ENCODE results near the gene CA10.

The CA10 gene

DNA sequence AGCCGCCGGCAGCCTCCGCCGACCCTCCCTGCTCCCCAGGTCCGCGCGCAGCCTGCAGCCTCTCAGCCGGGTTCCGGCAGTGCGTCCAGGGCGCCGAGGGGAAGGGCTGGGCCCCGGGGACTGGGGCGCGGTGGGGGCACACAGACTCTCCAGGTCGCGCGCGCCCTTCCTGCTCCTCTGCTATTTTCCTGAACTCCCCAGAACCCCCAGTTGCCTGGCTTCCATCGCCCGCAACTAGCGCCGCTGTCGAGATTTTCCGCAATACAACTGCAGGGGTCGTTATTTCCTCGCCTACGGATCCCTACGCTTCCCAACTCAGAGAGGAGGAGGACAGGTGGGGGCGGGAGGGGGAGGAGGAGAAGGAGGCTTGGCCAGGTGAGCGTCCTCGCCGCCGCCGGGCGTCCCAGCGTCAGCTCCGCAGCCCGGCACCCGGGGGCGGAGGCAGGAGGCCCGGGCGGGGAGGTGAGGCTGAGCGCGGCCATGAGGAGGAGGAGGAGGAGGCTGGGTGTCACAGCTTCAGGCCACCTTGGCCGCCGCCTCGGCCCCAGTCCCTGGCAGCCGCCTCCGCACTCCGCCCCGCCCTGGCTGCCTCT lies at the start of gene CA10:
TSS of gene CA10 (minus strand) at position 265 of the 593 bp plus-strand sequence.
- no peak within 1 kb of the TSS for H3K4me3 ChIP-seq (ENCODE audit: low read depth, low read length)
- in situ Hi-C loops (cut with HindIII; ENCODE audit: low sequenced_read_pairs): no loop called here
- DNase-seq (ENCODE audit: low read depth, low spot score): no peak
- TF ChIP-seq, protein P1, sequence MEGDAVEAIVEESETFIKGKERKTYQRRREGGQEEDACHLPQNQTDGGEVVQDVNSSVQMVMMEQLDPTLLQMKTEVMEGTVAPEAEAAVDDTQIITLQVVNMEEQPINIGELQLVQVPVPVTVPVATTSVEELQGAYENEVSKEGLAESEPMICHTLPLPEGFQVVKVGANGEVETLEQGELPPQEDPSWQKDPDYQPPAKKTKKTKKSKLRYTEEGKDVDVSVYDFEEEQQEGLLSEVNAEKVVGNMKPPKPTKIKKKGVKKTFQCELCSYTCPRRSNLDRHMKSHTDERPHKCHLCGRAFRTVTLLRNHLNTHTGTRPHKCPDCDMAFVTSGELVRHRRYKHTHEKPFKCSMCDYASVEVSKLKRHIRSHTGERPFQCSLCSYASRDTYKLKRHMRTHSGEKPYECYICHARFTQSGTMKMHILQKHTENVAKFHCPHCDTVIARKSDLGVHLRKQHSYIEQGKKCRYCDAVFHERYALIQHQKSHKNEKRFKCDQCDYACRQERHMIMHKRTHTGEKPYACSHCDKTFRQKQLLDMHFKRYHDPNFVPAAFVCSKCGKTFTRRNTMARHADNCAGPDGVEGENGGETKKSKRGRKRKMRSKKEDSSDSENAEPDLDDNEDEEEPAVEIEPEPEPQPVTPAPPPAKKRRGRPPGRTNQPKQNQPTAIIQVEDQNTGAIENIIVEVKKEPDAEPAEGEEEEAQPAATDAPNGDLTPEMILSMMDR (IDR thresholded peaks at IDR 0.05; ENCODE audit: low read depth, low read length): no peak

DNA sequence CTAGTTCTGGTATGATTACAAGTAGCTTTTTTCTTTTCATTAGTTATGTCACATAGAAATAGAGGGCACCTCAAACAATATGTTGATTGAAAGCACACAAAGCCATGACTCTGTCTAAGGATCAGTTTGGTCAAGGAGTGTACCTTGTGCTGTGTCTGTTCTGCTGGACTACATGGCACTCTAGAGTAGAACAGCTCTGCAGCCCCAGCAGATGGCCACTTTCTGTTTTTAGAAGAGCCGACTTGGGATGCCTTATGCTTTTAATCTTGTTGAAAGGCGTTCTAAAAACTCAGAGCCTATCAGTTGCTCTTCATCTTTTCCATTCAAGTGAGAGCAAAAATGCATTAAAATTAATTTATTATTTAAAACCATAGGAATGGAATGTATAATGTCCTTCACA lies 49.3 kb upstream of the CA10 start:
- TF ChIP-seq, protein P1 (IDR thresholded peaks at IDR 0.05; ENCODE audit: low read depth, low read length): no peak
- H3K4me3 ChIP-seq (ENCODE audit: low read depth, low read length): no peak overlapping the region
- no peak for DNase-seq (ENCODE audit: low read depth, low spot score)
- in situ Hi-C loops (cut with HindIII; ENCODE audit: low sequenced_read_pairs): no loop called here

DNA sequence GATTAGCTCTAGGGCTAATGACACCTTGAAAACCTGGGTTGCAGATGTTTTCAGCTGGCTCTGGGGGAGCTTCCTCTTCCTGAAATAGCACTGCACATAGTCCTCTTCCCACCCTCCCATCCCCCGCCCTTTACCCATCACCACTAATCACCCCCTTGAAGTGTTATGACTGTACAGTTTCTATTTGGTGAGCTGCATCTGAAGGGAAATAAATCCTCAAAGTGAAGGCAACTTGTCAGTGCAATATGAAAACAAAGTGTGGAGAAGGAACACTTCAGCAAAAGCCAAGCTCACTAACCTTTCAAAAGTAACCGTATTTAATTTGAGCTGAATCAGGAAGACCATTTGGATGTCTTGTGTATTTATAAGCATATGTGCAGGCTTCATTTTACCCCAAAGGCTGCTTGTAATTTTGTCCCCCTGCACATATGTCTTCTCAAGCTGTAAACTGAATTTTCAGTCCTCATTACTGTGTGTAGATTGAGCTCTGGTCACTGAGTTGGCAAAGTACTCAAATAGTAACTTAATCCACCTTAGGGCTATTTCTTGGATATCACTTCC lies 44.1 kb upstream of the CA10 start:
- in situ Hi-C loops (cut with HindIII; ENCODE audit: low sequenced_read_pairs): no loop called here
- TF ChIP-seq, protein P1 (IDR thresholded peaks at IDR 0.05; ENCODE audit: low read depth, low read length): no peak
- no peak for DNase-seq (ENCODE audit: low read depth, low spot score)
- H3K4me3 ChIP-seq (ENCODE audit: low read depth, low read length): no peak overlapping the region

DNA sequence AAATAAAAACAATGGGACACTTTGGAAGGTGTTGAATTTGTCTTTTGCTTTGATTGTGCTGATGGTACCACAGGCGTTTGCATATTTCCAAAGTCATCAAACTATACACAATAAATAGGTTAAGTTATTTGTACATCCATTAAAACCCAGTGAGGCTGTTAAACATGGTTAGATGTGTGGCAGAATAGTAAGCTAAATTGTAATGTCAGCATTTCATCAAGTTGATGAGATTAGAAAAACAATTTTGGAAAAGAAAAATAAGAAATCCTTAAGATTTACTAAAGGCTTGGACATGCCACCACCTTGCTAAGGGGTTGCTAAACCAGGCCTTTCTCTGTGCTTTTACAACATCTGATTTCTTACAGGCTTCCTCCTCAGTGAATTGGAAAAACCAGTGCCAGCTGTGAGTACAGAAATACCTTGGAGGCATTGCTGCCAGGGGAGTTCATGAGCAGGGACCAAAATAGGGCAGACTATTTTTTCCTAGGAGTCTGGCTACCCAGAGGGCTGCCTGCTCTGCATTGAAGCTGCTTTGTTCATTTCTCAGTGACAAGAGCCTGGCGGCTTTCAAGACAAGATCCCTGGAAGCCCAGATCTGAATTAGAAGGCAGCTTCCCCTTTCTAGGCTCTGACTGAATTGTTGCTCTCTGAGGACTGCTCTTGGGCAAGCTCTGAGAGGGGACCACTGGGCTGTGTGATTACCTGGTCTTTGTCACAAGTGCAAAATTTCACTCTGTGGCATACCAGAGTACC lies 43.4 kb upstream of the CA10 start:
- in situ Hi-C loops (cut with HindIII; ENCODE audit: low sequenced_read_pairs): no loop called here
- TF ChIP-seq, protein P1 (IDR thresholded peaks at IDR 0.05; ENCODE audit: low read depth, low read length): no peak
- H3K4me3 ChIP-seq (ENCODE audit: low read depth, low read length): no peak overlapping the region
- no peak for DNase-seq (ENCODE audit: low read depth, low spot score)

DNA sequence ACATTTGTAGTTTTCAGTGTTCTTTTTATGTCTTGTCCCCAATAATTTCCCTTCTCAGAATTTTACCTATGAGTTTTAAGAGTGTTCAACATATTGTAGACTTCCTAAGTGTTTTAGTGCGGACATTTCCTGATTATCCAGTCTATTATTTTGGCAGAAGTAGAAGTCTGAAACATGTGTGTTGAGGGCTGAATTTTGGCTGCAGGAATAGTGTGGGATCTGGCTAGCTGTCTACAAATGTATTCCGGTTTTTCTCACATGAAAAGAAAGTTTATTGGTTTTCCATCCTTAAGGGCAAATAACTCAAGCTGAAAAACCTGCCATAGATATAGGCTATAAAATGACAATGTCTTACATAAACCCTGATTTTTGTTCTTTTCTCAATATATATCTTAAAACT lies 33.0 kb upstream of the CA10 start:
- DNase-seq (ENCODE audit: low read depth, low spot score): no peak
- H3K4me3 ChIP-seq (ENCODE audit: low read depth, low read length): no peak overlapping the region
- TF ChIP-seq, protein P1 (IDR thresholded peaks at IDR 0.05; ENCODE audit: low read depth, low read length): no peak
- in situ Hi-C loops (cut with HindIII; ENCODE audit: low sequenced_read_pairs): no loop called here

DNA sequence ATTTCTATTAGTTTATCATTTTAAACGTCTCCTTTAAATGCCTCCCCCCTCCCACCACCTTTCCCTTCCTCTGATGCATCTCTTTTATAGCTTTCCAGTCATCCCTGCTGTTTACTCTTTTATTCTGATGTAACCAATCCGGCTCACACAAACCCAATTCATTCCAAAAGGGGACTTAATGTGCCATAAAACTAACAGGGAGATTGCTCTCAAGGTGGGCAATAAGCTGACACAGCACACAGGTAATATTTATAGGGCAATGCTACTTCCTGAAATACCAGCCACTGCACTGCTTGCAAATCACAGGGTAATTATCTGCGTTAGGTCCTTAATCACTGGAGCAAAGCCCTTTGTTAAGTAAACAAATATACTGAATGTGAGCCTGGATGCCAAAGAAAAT lies 23.3 kb upstream of the CA10 start:
- no peak for DNase-seq (ENCODE audit: low read depth, low spot score)
- H3K4me3 ChIP-seq (ENCODE audit: low read depth, low read length): no peak overlapping the region
- TF ChIP-seq, protein P1 (IDR thresholded peaks at IDR 0.05; ENCODE audit: low read depth, low read length): no peak
- in situ Hi-C loops (cut with HindIII; ENCODE audit: low sequenced_read_pairs): no loop called here
